ENCODE measurements around the gene NDUFB6. TPM values are rescaled to one million over a fixed set of nuclear protein-coding genes. Genes with fewer than 3 reads are reported as not detected.

NDUFB6 gene
- total RNA-seq, 4 donors from 2014 or later, result 33.7 to 83.7 (median 48.3) TPM

DNA sequence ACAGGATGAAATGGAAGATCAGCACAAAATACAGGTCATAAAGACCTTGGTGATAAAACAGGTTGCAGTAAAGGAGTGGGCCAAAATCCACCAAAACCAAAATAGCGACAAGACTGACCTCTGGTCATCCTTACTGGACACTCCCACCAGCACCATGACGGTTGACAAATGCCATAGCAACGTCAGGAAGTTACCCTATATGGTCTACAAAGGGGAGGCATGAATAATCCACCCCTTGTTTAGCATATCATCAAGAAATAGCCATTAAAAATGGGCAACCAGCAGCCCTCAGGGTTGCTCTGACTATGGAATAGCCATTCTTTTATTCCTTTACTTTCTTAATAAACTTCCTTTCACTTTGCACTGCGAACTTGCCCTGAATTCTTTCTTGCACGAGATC, 6.0 kb upstream of the NDUFB6 start:
- Histone ChIP-seq H3K27me3 (peaks cover 0 to 14% (median 0%) of the 10 kb centered on the region in 4 donors), H3K4me1 (peaks cover 0 to 8% (median 0%) of the 10 kb centered on the region in 3 donors), H3K9me3 (no peaks in the 10 kb centered on the region), H3K36me3 (no peaks in the 10 kb centered on the region), H3K4me3 (no peak overlapping the region), H3K27ac (no peak overlapping the region)
- TF ChIP-seq CTCF (IDR thresholded peaks at IDR 0.05) (no peak), POLR2A (IDR thresholded peaks at IDR 0.05) (no peak)
- intact Hi-C loops (cut with DNase I), result loop anchor here (5.0 kb wide), 1 partner anchor 197 kb away; the partner anchor contains the start of gene ACO1
- WGBS, 2 donors, result 48 to 59% methylated on average over 5 of the region's 5 CpGs
- DNase-seq, result no peak

GRCh38 chr9:32577316-32577715, 4.4 kb upstream of the NDUFB6 start:
- intact Hi-C loops (cut with DNase I), result loop anchor here (5.0 kb wide), 1 partner anchor 195 kb away; the partner anchor contains the start of gene ACO1
- H3K4me1 ChIP-seq, result peaks cover 0 to 16% (median 4%) of the 10 kb centered on the region in 3 donors
- no peak for DNase-seq
- H3K27me3 ChIP-seq, result peaks cover 0 to 14% (median 0%) of the 10 kb centered on the region in 4 donors
- no peaks in the 10 kb centered on the region for H3K36me3 ChIP-seq
- 77 to 78% methylated on average over 3 of the region's 3 CpGs for WGBS, 2 donors
- no peaks in the 10 kb centered on the region for H3K9me3 ChIP-seq
- no peak for TF ChIP-seq POLR2A (IDR thresholded peaks at IDR 0.05)
- TF ChIP-seq CTCF (IDR thresholded peaks at IDR 0.05), result no peak
- H3K4me3 ChIP-seq, result no peak overlapping the region
- H3K27ac ChIP-seq, result no peak overlapping the region

GRCh38 chr9:32574858-32575257, 1.9 kb upstream of the NDUFB6 start:
- intact Hi-C loops (cut with DNase I), result loop anchor here (5.0 kb wide), 1 partner anchor 193 kb away; the partner anchor contains the start of gene ACO1
- Histone ChIP-seq H3K4me1 (peaks cover 8 to 41% (median 12%) of the 10 kb centered on the region in 3 donors), H3K27ac (no peak overlapping the region), H3K36me3 (peaks cover 0 to 8% (median 0%) of the 10 kb centered on the region in 3 donors), H3K9me3 (no peaks in the 10 kb centered on the region), H3K4me3 (no peak overlapping the region), H3K27me3 (peaks cover 0 to 4% (median 0%) of the 10 kb centered on the region in 4 donors)
- WGBS, 2 donors, result 33 to 50% methylated on average over 1 of the region's 1 CpG
- peak in 1 of 6 experiments; percentile 5 for TF ChIP-seq CTCF (IDR thresholded peaks at IDR 0.05)
- TF ChIP-seq POLR2A (IDR thresholded peaks at IDR 0.05), result no peak
- no peak for DNase-seq

DNA sequence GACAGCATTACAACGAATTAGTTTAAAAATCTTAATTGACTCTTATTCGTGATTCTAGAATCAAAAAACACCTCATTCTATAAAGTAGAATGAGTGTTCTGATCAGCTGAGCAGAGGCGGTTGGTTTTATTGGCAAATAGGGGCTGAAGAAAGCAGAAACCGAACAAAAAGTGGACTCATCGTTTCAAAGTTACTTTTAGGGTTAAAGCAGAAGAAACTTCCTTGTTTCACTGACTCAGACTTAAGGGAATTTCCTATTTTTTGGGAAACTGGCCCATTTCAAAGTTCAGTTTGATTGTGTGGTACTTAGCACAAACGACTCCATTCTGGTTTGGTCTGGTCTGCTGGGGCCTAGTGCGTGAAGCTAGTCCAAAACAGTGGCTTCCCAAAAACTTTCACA, 862 bp upstream of the NDUFB6 start:
- WGBS, 2 donors, result 78% methylated on average over 7 of the region's 7 CpGs
- Histone ChIP-seq H3K9me3 (no peaks in the 10 kb centered on the region), H3K27me3 (no peaks in the 10 kb centered on the region), H3K4me1 (peaks cover 8 to 34% (median 12%) of the 10 kb centered on the region in 3 donors), H3K4me3 (peak overlapping the region in 2 of 4 donors; percentile 86 to 97), H3K36me3 (peaks cover 0 to 18% (median 0%) of the 10 kb centered on the region in 3 donors), H3K27ac (peak overlapping the region in 2 of 4 donors; percentile 95 to 96)
- TF ChIP-seq CTCF (IDR thresholded peaks at IDR 0.05) (no peak), POLR2A (IDR thresholded peaks at IDR 0.05) (no peak)
- no peak for DNase-seq
- intact Hi-C loops (cut with DNase I), result no loop called here

DNA sequence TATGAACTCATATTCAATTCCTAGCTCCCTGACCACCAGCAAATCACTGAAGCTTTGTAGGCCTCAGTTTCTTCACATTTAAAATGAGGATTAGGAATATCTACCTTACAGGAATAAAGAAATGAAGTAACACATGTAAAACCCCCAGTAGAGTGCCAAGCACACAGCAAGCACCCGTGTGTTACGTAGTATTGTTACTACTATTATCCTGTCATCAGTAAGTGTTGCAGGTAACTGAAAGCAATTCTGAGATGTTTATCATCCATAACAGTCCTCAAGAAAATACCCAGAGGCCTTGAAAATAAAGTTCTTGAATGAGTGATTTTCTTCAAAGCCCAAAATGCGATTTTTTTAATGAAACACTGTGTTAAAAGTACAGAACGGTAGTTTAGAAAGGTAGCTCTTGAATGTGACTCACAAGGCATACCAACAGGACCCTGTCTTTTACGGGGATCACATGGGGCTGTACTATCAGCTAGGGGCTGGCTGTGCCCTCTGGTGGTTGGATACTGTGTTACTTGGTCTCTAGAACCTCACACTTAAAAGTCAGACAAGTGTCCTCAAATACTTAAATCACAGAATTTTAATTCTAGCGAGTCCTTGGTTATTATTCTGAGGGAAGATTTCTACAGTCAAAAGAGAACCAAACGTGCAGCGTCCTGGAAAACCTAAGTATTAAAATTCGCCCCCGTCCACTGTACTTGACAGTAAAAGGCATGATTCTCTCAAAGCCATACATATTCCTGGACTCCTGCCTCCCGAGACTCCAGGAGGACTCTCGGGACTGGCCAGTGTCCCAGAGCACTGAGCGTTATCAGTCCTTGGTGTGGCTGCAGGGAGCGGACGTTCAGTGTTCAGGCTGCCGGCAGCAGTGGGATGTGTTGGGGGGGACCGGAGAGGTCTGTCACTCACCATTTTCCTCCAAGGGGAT, 725 bp downstream of the NDUFB6 start:
- no peak for TF ChIP-seq POLR2A (IDR thresholded peaks at IDR 0.05)
- peak in 5 of 6 experiments; percentile 54 to 74 (median 69) for TF ChIP-seq CTCF (IDR thresholded peaks at IDR 0.05)
- H3K9me3 ChIP-seq, result no peaks in the 10 kb centered on the region
- 1% methylated on average over 15 to 17 of the region's 17 CpGs for WGBS, 2 donors
- peaks cover 0 to 34% (median 0%) of the 10 kb centered on the region in 3 donors for H3K36me3 ChIP-seq
- peak; percentile 47 for DNase-seq
- no peaks in the 10 kb centered on the region for H3K27me3 ChIP-seq
- H3K27ac ChIP-seq, result peak overlapping the region; percentile 87 to 96 (median 94)
- H3K4me3 ChIP-seq, result peak overlapping the region; percentile 79 to 97 (median 86)
- H3K4me1 ChIP-seq, result peaks cover 8 to 34% (median 12%) of the 10 kb centered on the region in 3 donors
- intact Hi-C loops (cut with DNase I), result no loop called here
